GM23248 (cell line): ENCODE data around the gene NF1. TPM values are rescaled to one million over a fixed set of nuclear protein-coding genes. Genes with fewer than 3 reads are reported as not detected.
"Not testable (repeated sequence)": the region's sequence is repeated elsewhere in the genome, so short reads cannot be mapped to it uniquely, and the experiment has no call there.

Source experiments
- DNase-seq: peaks from one replicate; pipeline ENCODE4 v3.0.0-alpha.2; 2015
- H2AFZ ChIP-seq: fragments of 200-600 bp; sonication (generic); 2 replicates; pipeline ENCODE4 v1.6.1; 2016; ENCODE audit warnings: antibody characterized with exemption
- H3F3A ChIP-seq: fragments of 200-600 bp; sonication (generic); 2 replicates; pipeline ENCODE4 v1.6.1; 2016; ENCODE audit warnings: mild to moderate bottlenecking, antibody characterized with exemption, mixed run types; ENCODE audit not compliant: insufficient read depth
- H3K27ac ChIP-seq: fragments of 200-600 bp; sonication (generic); 2 replicates; pipeline ENCODE4 v1.5.1; 2016; ENCODE audit warnings: mild to moderate bottlenecking
- H3K27me3 ChIP-seq: fragments of 200-600 bp; sonication (generic); replicated peaks from 2 replicates; pipeline ENCODE4 v1.6.1; 2016; ENCODE audit warnings: mild to moderate bottlenecking; ENCODE audit not compliant: insufficient read depth
- H3K36me3 ChIP-seq: fragments of 200-600 bp; sonication (generic); 2 replicates; pipeline ENCODE4 v1.6.1; 2016; ENCODE audit warnings: low read depth, mild to moderate bottlenecking
- H3K4me1 ChIP-seq: fragments of 200-600 bp; sonication (generic); 2 replicates; pipeline ENCODE4 v1.6.1; 2016; ENCODE audit warnings: mild to moderate bottlenecking; ENCODE audit not compliant: insufficient read depth
- H3K4me2 ChIP-seq: fragments of 200-600 bp; sonication (generic); one replicate; pipeline ENCODE4 v1.6.1; 2016; ENCODE audit warnings: mild to moderate bottlenecking; ENCODE audit not compliant: unreplicated experiment
- H3K4me3 ChIP-seq: fragments of 200-600 bp; sonication (generic); 2 replicates; pipeline ENCODE4 v1.5.1; 2016; ENCODE audit warnings: mild to moderate bottlenecking
- H3K79me2 ChIP-seq: fragments of 200-600 bp; sonication (generic); 2 replicates; pipeline ENCODE4 v1.6.1; 2016; ENCODE audit warnings: mild to moderate bottlenecking; ENCODE audit not compliant: insufficient read depth
- H3K9ac ChIP-seq: fragments of 200-600 bp; sonication (generic); 2 replicates; pipeline ENCODE4 v1.6.1; 2016; ENCODE audit warnings: mild to moderate bottlenecking
- H3K9me2 ChIP-seq: fragments of 200-600 bp; sonication (generic); 2 replicates; pipeline ENCODE4 v1.6.1; 2016; ENCODE audit warnings: mixed run types, mild to moderate bottlenecking, moderate library complexity; ENCODE audit not compliant: insufficient read depth
- H3K9me3 ChIP-seq: fragments of 200-600 bp; sonication (generic); one replicate; pipeline ENCODE4 v1.6.1; 2017; ENCODE audit warnings: low read depth
- H4K20me1 ChIP-seq: fragments of 200-600 bp; sonication (generic); 2 replicates; pipeline ENCODE4 v1.6.0; 2016; ENCODE audit not compliant: insufficient read depth
- EZH2 ChIP-seq: fragments of 200-600 bp; sonication (generic); IDR thresholded peaks from 2 replicates; pipeline ENCODE4 v1.6.1; 2018; ENCODE audit warnings: antibody characterized with exemption, mild to moderate bottlenecking; ENCODE audit not compliant: insufficient read depth, poor library complexity, severe bottlenecking
- EZH2phosphoT487 ChIP-seq: fragments of 200-600 bp; sonication (generic); IDR thresholded peaks from 2 replicates; pipeline ENCODE4 v1.6.1; 2018; ENCODE audit warnings: antibody characterized with exemption, moderate library complexity, mild to moderate bottlenecking, low read depth; ENCODE audit not compliant: insufficient read depth
- WGBS, 2 experiments: methylation state at CpG; one replicate each; pipeline ENCODE4 v1.1.6; 2015 to 2017; ENCODE audit warnings: low lambda C conversion rate in 2 of 2, low coverage in 1 of 2; ENCODE audit errors: missing lambda C conversion rate in 2 of 2; 5-methylcytosine and 5-hydroxymethylcytosine counted together
- in situ Hi-C: fragments of 300-500 bp; cut with MboI; formaldehyde crosslinking; loops from 2 replicates; pipeline ENCODE4 v1.15.0; 2020
- polyA plus RNA-seq: library from polyadenylated mRNA; unstranded; fragments of >200 nt; fragmentation: Nextera tagmentation; extraction: Ambion mirVana; gene quantifications from 2 replicates; pipeline ENCODE4 v1.2.1, GENCODE V29; 2016
- total RNA-seq: library from RNA; depleted of rRNA; stranded (reverse); fragments of >200 nt; shearing (Covaris generic); gene quantifications from 2 replicates; pipeline ENCODE4 v1.2.3, GENCODE V29; 2014

NF1 gene
- total and polyA plus RNA-seq, 2 experiments from 2014 or later: 6.1 to 24.4 TPM

DNA sequence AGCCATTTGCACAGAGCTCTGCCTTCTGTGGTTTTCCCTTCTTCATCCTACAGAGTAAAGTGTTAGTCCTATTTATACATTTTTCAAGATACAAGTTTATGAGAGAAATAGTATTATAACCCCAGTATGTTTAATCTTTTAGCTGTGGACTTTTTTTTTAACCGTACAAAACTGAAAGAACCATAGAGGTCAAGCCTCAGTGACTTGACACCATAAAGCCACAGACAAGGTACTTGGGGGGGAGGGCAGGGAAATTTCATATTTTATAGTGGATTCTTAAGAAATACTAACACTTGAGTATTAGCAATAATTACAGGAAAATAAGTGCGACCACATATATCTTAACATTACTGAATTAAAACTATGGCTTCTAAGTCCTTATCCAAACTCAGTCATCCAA is 279.7 kb downstream of the NF1 start:
- Histone ChIP-seq H3K79me2 (no peaks in the 10 kb centered on the region), H3K9ac (no peak overlapping the region), H3K27ac (no peak overlapping the region), H3K9me2 (no peaks in the 10 kb centered on the region), H3F3A (peaks cover 20% of the 10 kb centered on the region), H3K4me3 (no peak overlapping the region), H3K4me1 (peaks cover 12% of the 10 kb centered on the region), H3K36me3 (peaks cover 17% of the 10 kb centered on the region; the same call in 1 of the 2 replicates), H3K4me2 (no peak overlapping the region), H3K27me3 (no peaks in the 10 kb centered on the region), H4K20me1 (no peaks in the 10 kb centered on the region), H3K9me3 (no peaks in the 10 kb centered on the region), H2AFZ (no peak overlapping the region)
- DNase-seq: no peak
- in situ Hi-C loops: loop anchor here (25.0 kb wide), 1 partner anchor 362 kb away; no protein-coding TSS in a partner anchor
- 97 to 99% methylated on average over 2 of the region's 2 CpGs for WGBS, 2 experiments
- TF ChIP-seq EZH2phosphoT487 (no peak), EZH2 (no peak)

- TF ChIP-seq EZH2phosphoT487 (no peak), EZH2 (no peak)
- H3K27me3 ChIP-seq: no peaks in the 10 kb centered on the region
- H2AFZ ChIP-seq: no peak overlapping the region
- no peak for DNase-seq
- H3K27ac ChIP-seq: no peak overlapping the region
- H3K79me2 ChIP-seq: no peaks in the 10 kb centered on the region
- no peaks in the 10 kb centered on the region for H3F3A ChIP-seq
- in situ Hi-C loops: no loop called here
- H3K4me1 ChIP-seq: no peaks in the 10 kb centered on the region
- no peaks in the 10 kb centered on the region for H3K9me3 ChIP-seq
- no peaks in the 10 kb centered on the region for H3K9me2 ChIP-seq
- H3K36me3 ChIP-seq: peaks cover 14% of the 10 kb centered on the region; the same call in 1 of the 2 replicates
- no peak overlapping the region for H3K4me2 ChIP-seq
- H3K9ac ChIP-seq: no peak overlapping the region
- no peaks in the 10 kb centered on the region for H4K20me1 ChIP-seq
- no peak overlapping the region for H3K4me3 ChIP-seq
Measured at GRCh38 chr17:31378638-31379037, 283.9 kb downstream of the NF1 start.

- Histone ChIP-seq H2AFZ (no peak overlapping the region), H3K79me2 (no peaks in the 10 kb centered on the region), H3K4me1 (no peaks in the 10 kb centered on the region), H3K9me3 (no peaks in the 10 kb centered on the region), H3K27me3 (no peaks in the 10 kb centered on the region), H3K27ac (no peak overlapping the region), H4K20me1 (no peaks in the 10 kb centered on the region), H3F3A (no peaks in the 10 kb centered on the region), H3K36me3 (0 out of 2 replicates have a peak, but pooled peaks cover 7% of the 10 kb centered on the region), H3K9ac (no peak overlapping the region), H3K9me2 (no peaks in the 10 kb centered on the region), H3K4me2 (no peak overlapping the region), H3K4me3 (no peak overlapping the region)
- DNase-seq: no peak
- TF ChIP-seq EZH2: no peak
- TF ChIP-seq EZH2phosphoT487: no peak
- 98 to 100% methylated on average over 1 of the region's 1 CpG for WGBS, 2 experiments
- in situ Hi-C loops: no loop called here
Measured at GRCh38 chr17:31379597-31380205, 284.9 kb downstream of the NF1 start.

GRCh38 chr17:31381165-31381668 is 286.4 kb downstream of the NF1 start:
- Histone ChIP-seq H3K79me2 (no peaks in the 10 kb centered on the region), H3F3A (peaks cover 10% of the 10 kb centered on the region), H3K9me2 (no peaks in the 10 kb centered on the region), H3K4me3 (no peak overlapping the region), H3K9ac (no peak overlapping the region), H3K27me3 (no peaks in the 10 kb centered on the region), H3K36me3 (0 out of 2 replicates have a peak, but pooled peaks cover 2% of the 10 kb centered on the region), H2AFZ (no peak overlapping the region), H3K27ac (no peak overlapping the region), H3K9me3 (no peaks in the 10 kb centered on the region), H3K4me2 (no peak overlapping the region), H4K20me1 (no peaks in the 10 kb centered on the region), H3K4me1 (no peaks in the 10 kb centered on the region)
- DNase-seq: no peak
- in situ Hi-C loops: no loop called here
- TF ChIP-seq EZH2 (no peak), EZH2phosphoT487 (no peak)

DNA sequence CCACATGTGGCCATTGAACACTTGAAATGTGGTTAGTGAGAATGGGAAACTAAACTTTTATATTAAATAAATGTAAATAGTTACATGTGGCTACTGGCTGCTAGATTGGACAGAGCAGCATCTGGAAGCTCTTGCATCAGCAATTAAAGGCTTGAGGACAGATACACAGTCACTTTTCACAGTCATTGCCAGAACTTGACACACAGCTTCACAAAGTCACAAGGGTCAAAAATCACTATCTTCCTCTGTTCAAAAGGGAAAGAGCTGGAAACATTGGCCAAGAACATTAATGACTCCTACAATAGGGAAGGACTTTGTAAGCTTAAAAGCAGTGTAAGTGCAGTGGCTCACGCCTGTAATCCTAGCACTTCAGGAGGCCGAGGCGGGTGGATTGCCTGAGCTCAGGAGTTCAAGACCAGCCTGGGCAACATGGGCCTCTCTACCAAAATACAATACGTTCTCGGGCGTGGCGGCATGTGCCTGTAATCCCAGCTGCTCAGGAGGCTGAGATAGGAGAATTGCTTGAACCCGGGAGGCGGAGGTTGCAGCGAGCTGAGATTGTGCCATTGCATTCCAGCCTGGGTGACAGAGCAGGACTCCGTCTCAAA is 288.0 kb downstream of the NF1 start:
- H3K4me3 ChIP-seq, H3K27ac ChIP-seq, H3K36me3 ChIP-seq, H2AFZ ChIP-seq, H3K4me1 ChIP-seq, H4K20me1 ChIP-seq, H3K79me2 ChIP-seq, H3K9me2 ChIP-seq, H3K9ac ChIP-seq, DNase-seq, in situ Hi-C loops, H3K4me2 ChIP-seq, H3K9me3 ChIP-seq, H3K27me3 ChIP-seq: not testable (repeated sequence)
- peaks cover 17% of the 10 kb centered on the region for H3F3A ChIP-seq
- 94% methylated on average over 10 to 11 of the region's 11 CpGs for WGBS, 2 experiments

DNA sequence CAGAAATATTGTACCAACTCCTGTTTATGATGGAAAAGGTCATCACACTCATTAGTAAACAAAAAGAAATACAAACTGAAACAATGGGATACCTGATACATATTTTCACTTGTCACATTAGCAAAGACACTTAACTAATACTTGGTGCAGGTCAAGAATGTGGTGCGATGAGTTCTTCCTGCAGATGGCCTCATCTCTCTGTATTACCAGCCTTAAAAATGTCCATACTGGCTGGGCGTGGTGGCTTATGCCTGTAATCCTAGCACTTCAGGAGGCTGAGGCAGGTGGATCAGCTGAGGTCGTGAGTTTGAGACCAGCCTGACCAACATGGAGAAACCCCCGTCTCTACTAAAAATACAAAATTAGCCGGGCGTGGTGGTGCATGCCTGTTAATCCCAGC is 288.7 kb downstream of the NF1 start:
- H3K36me3 ChIP-seq, in situ Hi-C loops, H3K79me2 ChIP-seq, H3K4me3 ChIP-seq, DNase-seq, H3K4me2 ChIP-seq, H2AFZ ChIP-seq, H4K20me1 ChIP-seq, H3K27ac ChIP-seq, H3K9me2 ChIP-seq, H3K27me3 ChIP-seq, H3K9me3 ChIP-seq, H3K4me1 ChIP-seq, H3K9ac ChIP-seq: not testable (repeated sequence)
- 97% methylated on average over 6 of the region's 6 CpGs for WGBS, 2 experiments
- peaks cover 17% of the 10 kb centered on the region for H3F3A ChIP-seq
